Measurements from ENCODE around the gene CRHR2.

The CRHR2 gene

DNA sequence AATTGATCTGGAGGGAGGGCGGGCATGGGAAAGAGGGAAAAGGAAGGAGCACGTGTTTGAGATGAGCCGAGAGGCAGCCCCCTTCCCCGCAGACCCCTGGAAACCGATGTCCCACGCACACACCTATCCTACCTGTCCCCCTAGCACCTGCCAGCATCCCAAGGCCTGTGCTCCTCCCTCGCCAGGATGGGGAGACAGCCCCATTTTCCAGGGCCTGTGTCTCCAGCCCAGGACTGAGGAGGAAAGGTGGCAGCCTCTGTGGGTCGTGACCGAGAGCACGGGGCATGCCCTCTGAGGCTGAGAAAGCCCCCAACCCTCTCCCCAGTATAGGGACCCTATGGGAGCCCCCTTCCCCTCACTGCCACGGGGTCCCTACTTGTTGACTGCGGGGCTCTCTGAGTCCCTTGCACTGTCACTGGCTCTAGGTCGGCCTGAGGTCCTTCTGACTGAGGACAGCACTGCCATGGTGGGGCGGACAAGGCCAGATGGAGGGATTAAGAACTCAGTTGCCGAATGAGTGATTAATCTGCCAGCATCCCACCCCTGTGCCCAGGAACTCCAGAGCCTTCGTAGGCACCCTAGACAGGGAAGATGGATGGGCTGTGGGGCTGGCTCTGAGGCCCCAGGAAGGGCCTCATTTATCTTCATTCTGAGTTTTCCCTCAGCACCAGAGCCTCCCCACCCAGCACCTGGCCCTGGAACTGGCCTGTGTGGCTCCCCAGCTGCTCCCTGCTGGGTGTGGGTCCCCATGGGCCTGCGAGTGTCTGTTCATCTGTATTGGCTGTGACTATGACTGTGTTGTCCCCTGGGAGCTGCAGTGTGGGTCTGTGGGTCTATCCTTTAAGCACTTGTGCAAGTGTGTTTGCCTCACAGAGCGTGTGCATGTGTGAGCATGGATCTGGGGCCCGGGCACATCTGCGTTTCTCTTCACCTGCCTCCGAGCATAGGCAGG lies 26.0 kb downstream of the CRHR2 start:
- Histone ChIP-seq H3K79me2 (ENCODE audit: control insufficient read depth, insufficient read depth, low read length, poor library complexity) (no peaks in the 10 kb centered on the region), H3K23ac (ENCODE audit: low read length) (no peak overlapping the region), H3K14ac (ENCODE audit: low read length) (no peak overlapping the region), H2BK5ac (ENCODE audit: low read depth, low read length, poor library complexity) (no peak overlapping the region), H3K9me3 (ENCODE audit: insufficient read depth, low read depth, low read length) (peaks cover 3% of the 10 kb centered on the region), H2AFZ (ENCODE audit: insufficient read depth, low read length, poor library complexity) (no peak overlapping the region), H2BK12ac (ENCODE audit: low read length) (no peak overlapping the region), H4K91ac (ENCODE audit: low read depth, low read length) (no peak overlapping the region), H3K36me3 (ENCODE audit: control insufficient read depth in 1 of 2, insufficient read depth in 2 of 2, low read length in 2 of 2) (peaks cover 0 to 3% of the 10 kb centered on the region in 2 experiments), H2BK120ac (ENCODE audit: insufficient read depth, low read length, poor library complexity) (no peak overlapping the region), H3K4me3 (ENCODE audit: low read depth, low read length) (peak overlapping the region; percentile 7), H3K79me1 (ENCODE audit: low read length) (no peaks in the 10 kb centered on the region), H3K27ac (ENCODE audit: low read depth, low read length) (no peak overlapping the region), H3K4me1 (ENCODE audit: control insufficient read depth in 1 of 2, insufficient read depth in 2 of 2, low read length in 2 of 2) (peaks cover 0 to 4% of the 10 kb centered on the region in 2 experiments), H3K18ac (ENCODE audit: low read length) (no peak overlapping the region), H4K12ac (ENCODE audit: low read depth, low read length) (no peak overlapping the region), H3K27me3 (ENCODE audit: insufficient read depth, low read length) (no peaks in the 10 kb centered on the region), H3K4ac (ENCODE audit: low read depth, low read length) (no peak overlapping the region), H3K9ac (ENCODE audit: low read length) (no peak overlapping the region), H3K4me2 (ENCODE audit: low read length) (no peak overlapping the region), H2AK5ac (ENCODE audit: low read length) (no peak overlapping the region), H4K8ac (ENCODE audit: low read depth, low read length) (no peak overlapping the region)
- DNase-seq: no peak
- no CpG with 5 or more reads among the region's 21 CpGs for WGBS (ENCODE audit: extremely low coverage, insufficient coverage, insufficient read length)

DNA sequence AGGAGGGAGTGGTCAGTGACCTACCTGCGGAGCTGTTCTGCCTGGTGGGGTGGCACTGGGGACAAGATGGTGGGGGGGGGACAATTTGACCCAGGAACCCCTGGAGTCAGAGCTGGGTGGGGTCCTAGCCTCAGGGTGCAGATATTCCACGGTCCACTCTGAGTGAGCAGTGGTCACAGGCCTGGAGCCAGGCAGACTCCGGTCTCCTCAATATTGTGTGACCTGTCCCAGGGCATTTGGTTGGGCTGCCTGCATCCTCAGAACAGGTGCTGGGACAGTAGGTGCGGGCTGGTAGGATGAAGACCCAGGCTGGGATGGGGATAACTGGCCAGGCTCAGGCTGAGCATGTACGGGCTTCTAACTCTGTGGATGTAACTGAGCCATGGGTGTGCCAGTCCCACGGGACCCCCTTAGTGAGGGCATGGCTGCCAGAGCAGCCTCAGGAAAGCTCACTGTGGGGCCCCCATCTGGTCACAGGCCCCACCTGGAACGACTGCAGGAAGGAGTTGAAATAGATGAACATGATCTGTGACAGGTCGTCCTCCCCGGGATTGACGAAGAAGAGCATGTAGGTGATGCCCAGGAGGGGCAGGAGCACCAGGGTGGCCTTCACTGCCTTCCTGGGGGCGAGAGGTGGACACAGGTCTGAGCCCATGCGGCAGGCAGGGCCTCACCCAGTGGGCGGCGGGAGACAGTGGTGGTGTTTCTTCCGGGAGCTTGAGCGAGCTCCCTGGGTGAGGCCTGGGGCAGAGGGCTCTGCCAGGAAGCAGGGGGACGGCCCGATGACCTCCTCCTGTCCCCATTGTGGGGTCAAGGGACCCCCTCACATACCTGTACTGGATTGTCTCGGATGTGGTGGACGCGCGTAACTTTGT lies 26.9 kb downstream of the CRHR2 start:
- Histone ChIP-seq H2BK12ac (ENCODE audit: low read length) (no peak overlapping the region), H3K27me3 (ENCODE audit: insufficient read depth, low read length) (no peaks in the 10 kb centered on the region), H3K9me3 (ENCODE audit: insufficient read depth, low read depth, low read length) (no peaks in the 10 kb centered on the region), H4K8ac (ENCODE audit: low read depth, low read length) (no peak overlapping the region), H3K79me2 (ENCODE audit: control insufficient read depth, insufficient read depth, low read length, poor library complexity) (no peaks in the 10 kb centered on the region), H3K79me1 (ENCODE audit: low read length) (no peaks in the 10 kb centered on the region), H3K9ac (ENCODE audit: low read length) (no peak overlapping the region), H3K36me3 (ENCODE audit: control insufficient read depth in 1 of 2, insufficient read depth in 2 of 2, low read length in 2 of 2) (peaks cover 0 to 3% of the 10 kb centered on the region in 2 experiments), H3K27ac (ENCODE audit: low read depth, low read length) (no peak overlapping the region), H4K91ac (ENCODE audit: low read depth, low read length) (no peak overlapping the region), H4K12ac (ENCODE audit: low read depth, low read length) (no peak overlapping the region), H2BK120ac (ENCODE audit: insufficient read depth, low read length, poor library complexity) (no peak overlapping the region), H3K4me1 (ENCODE audit: control insufficient read depth in 1 of 2, insufficient read depth in 2 of 2, low read length in 2 of 2) (peaks cover 0 to 4% of the 10 kb centered on the region in 2 experiments), H3K4me2 (ENCODE audit: low read length) (no peak overlapping the region), H3K4me3 (ENCODE audit: low read depth, low read length) (no peak overlapping the region), H3K18ac (ENCODE audit: low read length) (no peak overlapping the region), H3K4ac (ENCODE audit: low read depth, low read length) (no peak overlapping the region), H2AK5ac (ENCODE audit: low read length) (no peak overlapping the region), H3K23ac (ENCODE audit: low read length) (no peak overlapping the region), H3K14ac (ENCODE audit: low read length) (no peak overlapping the region), H2BK5ac (ENCODE audit: low read depth, low read length, poor library complexity) (no peak overlapping the region), H2AFZ (ENCODE audit: insufficient read depth, low read length, poor library complexity) (no peak overlapping the region)
- WGBS (ENCODE audit: extremely low coverage, insufficient coverage, insufficient read length): no CpG with 5 or more reads among the region's 22 CpGs
- no peak for DNase-seq

DNA sequence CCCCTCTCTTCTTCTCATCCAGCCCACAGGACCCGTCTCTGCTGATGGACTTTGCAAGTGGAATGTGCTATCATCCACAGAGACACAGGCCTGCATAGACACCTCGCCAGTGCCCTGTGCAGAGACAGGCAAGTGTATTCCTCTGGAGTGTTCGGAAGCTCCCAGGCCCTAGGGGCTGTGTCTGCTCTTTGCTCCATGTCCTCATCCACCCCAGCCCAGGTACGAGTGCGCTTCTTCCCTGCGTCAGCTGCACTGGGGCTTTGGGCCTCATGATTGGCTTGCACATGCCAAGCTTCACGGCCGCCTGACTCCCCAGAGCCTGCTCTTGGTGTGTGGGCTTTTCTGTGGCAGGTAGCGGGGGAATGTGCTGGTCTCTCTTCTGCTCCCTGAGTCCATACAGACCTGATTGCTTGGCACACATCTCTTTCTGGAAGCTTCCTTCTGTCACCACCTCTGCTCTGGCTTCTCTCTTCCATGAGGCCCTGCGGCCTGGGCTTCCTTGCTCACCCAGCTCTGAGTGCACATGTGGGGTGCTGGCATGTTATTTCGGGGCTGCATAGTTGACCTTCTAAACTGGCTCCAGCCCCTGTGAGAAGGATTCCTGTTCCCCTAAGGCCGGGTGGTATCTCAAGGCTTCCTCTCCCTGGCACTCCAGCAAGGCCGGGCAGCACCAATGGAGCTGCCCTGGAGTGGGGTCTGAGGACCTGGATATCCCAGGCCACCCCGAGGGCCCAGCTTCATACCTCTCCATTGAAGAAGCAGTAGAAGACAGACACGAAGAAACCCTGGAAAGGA lies 27.8 kb downstream of the CRHR2 start:
- Histone ChIP-seq H3K18ac (ENCODE audit: low read length) (no peak overlapping the region), H2BK5ac (ENCODE audit: low read depth, low read length, poor library complexity) (no peak overlapping the region), H3K4me3 (ENCODE audit: low read depth, low read length) (no peak overlapping the region), H4K12ac (ENCODE audit: low read depth, low read length) (no peak overlapping the region), H3K27me3 (ENCODE audit: insufficient read depth, low read length) (no peaks in the 10 kb centered on the region), H3K4me2 (ENCODE audit: low read length) (no peak overlapping the region), H3K23ac (ENCODE audit: low read length) (no peak overlapping the region), H2AK5ac (ENCODE audit: low read length) (no peak overlapping the region), H2BK12ac (ENCODE audit: low read length) (no peak overlapping the region), H4K8ac (ENCODE audit: low read depth, low read length) (no peak overlapping the region), H2BK120ac (ENCODE audit: insufficient read depth, low read length, poor library complexity) (no peak overlapping the region), H3K4ac (ENCODE audit: low read depth, low read length) (no peak overlapping the region), H3K79me2 (ENCODE audit: control insufficient read depth, insufficient read depth, low read length, poor library complexity) (no peaks in the 10 kb centered on the region), H4K91ac (ENCODE audit: low read depth, low read length) (no peak overlapping the region), H3K36me3 (ENCODE audit: control insufficient read depth in 1 of 2, insufficient read depth in 2 of 2, low read length in 2 of 2) (peaks cover 0 to 3% of the 10 kb centered on the region in 2 experiments), H3K14ac (ENCODE audit: low read length) (no peak overlapping the region), H3K9me3 (ENCODE audit: insufficient read depth, low read depth, low read length) (no peaks in the 10 kb centered on the region), H2AFZ (ENCODE audit: insufficient read depth, low read length, poor library complexity) (no peak overlapping the region), H3K79me1 (ENCODE audit: low read length) (no peaks in the 10 kb centered on the region), H3K9ac (ENCODE audit: low read length) (no peak overlapping the region), H3K4me1 (ENCODE audit: control insufficient read depth in 1 of 2, insufficient read depth in 2 of 2, low read length in 2 of 2) (peaks cover 0 to 4% of the 10 kb centered on the region in 2 experiments), H3K27ac (ENCODE audit: low read depth, low read length) (no peak overlapping the region)
- no peak for DNase-seq
- WGBS (ENCODE audit: extremely low coverage, insufficient coverage, insufficient read length): no CpG with 5 or more reads among the region's 15 CpGs

Data from trophoblast cell (in vitro differentiated cells and primary cell).